ENCODE measurements around the gene ITGB2. TPM values are rescaled to one million over a fixed set of nuclear protein-coding genes. Genes with fewer than 3 reads are reported as not detected.

Gene ITGB2
- total RNA-seq, 1 experiment from 2014 or later, result 1.5 TPM

- Histone ChIP-seq H3K27me3 (ENCODE audit: insufficient read depth, low read length) (peaks cover 4% of the 10 kb centered on the region; the same call in 1 of the 2 replicates), H2AFZ (ENCODE audit: low read depth, low read length, poor library complexity, severe bottlenecking) (no peak overlapping the region), H3K9me2 (ENCODE audit: insufficient read depth) (no peaks in the 10 kb centered on the region), H3K9ac (ENCODE audit: low read length) (no peak overlapping the region), H3K4me3 (replicated peaks in 1 of 2; ENCODE audit: low read depth in 1 of 2, low read length in 2 of 2) (no peak overlapping the region), H3K4me2 (ENCODE audit: low read length) (no peak overlapping the region), H3K27ac (ENCODE audit: low read depth, low read length) (no peak overlapping the region), H3K79me2 (ENCODE audit: insufficient read depth, low read length) (no peaks in the 10 kb centered on the region), H3K4me1 (ENCODE audit: control insufficient read depth in 1 of 2, insufficient read depth in 2 of 2, low read length in 2 of 2) (no peaks in the 10 kb centered on the region; a peak in 1 of 4 replicates), H3K36me3 (ENCODE audit: control insufficient read depth in 1 of 2, insufficient read depth in 2 of 2, low read length in 2 of 2) (no peaks in the 10 kb centered on the region), H3K9me3 (ENCODE audit: control insufficient read depth in 1 of 2, insufficient read depth in 1 of 2, low read depth in 1 of 2, low read length in 2 of 2) (no peaks in the 10 kb centered on the region), H4K20me1 (ENCODE audit: insufficient read depth) (no peaks in the 10 kb centered on the region)
- TF ChIP-seq YY1 (IDR thresholded peaks at IDR 0.05; ENCODE audit: extremely low read depth, insufficient replicate concordance, low read depth, low read length), result no peak
- no peak for TF ChIP-seq EGR1 (IDR thresholded peaks at IDR 0.05; ENCODE audit: low read depth)
- TF ChIP-seq SIN3A (IDR thresholded peaks at IDR 0.05; ENCODE audit: low read depth), result no peak
- TF ChIP-seq ELF1 (IDR thresholded peaks at IDR 0.05; ENCODE audit: borderline replicate concordance, low read depth), result no peak
- TF ChIP-seq ZFX (IDR thresholded peaks at IDR 0.05), result no peak
- no peak for TF ChIP-seq ZNF274 (IDR thresholded peaks at IDR 0.05; ENCODE audit: low read depth, low read length)
- no peak for TF ChIP-seq MAX (IDR thresholded peaks at IDR 0.05)
- TF ChIP-seq POLR2AphosphoS5 (IDR thresholded peaks at IDR 0.05; ENCODE audit: low read depth, low read length), result no peak
- TF ChIP-seq CTCF (IDR thresholded peaks at IDR 0.05 in 2 of 3, conservative IDR thresholded peaks at IDR 0.05 in 1 of 3; ENCODE audit: borderline replicate concordance in 1 of 3, insufficient read depth in 1 of 3, low read depth in 2 of 3, low read length in 2 of 3), result no peak
- no peak for TF ChIP-seq FOSL1 (IDR thresholded peaks at IDR 0.05; ENCODE audit: low read depth)
- no peak for TF ChIP-seq ZBTB33 (IDR thresholded peaks at IDR 0.05; ENCODE audit: extremely low read depth, insufficient replicate concordance, low read length)
- no peak for TF ChIP-seq EZH2phosphoT487 (IDR thresholded peaks at IDR 0.05; ENCODE audit: borderline replicate concordance)
- no peak for TF ChIP-seq JUND (IDR thresholded peaks at IDR 0.05)
- no peak for TF ChIP-seq SRF (IDR thresholded peaks at IDR 0.05; ENCODE audit: low read depth)
- TF ChIP-seq RAD21 (IDR thresholded peaks at IDR 0.05; ENCODE audit: low read depth), result no peak
- no peak for TF ChIP-seq CEBPB (IDR thresholded peaks at IDR 0.05; ENCODE audit: low read depth)
- no peak for TF ChIP-seq EZH2 (IDR thresholded peaks at IDR 0.05)
- DNase-seq (ENCODE audit: low read depth, low spot score) (no peak), ATAC-seq (no peak)
- POLR2A ChIA-PET, result no interaction called here
- intact Hi-C loops (cut with micrococcal nuclease), result no loop called here
- RAD21 ChIA-PET (ENCODE audit: low non-redundant PET in 1 of 2, low total read pairs in 2 of 2, uncharacterized antibody in 2 of 2, unreplicated experiment in 2 of 2), result no interaction called here
- no TSS peak for BruUV-seq (replicated peaks)
- CTCF ChIA-PET, result no interaction called here
Measured at GRCh38 chr21:44886113-44887075, 34.3 kb downstream of the ITGB2 start.
